ENCODE data around the gene ITGB7.

Gene ITGB7

GRCh38 chr12:53207042-53207441 lies at the start of gene ITGB7:
Gene ITGB7, minus strand, starts transcription at chr12:53207251. Its CDS starts 6,808 bp downstream, at chr12:53200443.
- no peak for DNase-seq (ENCODE audit: low read depth in 2 of 2)

- no peak for DNase-seq (ENCODE audit: low read depth in 2 of 2)
Measured at GRCh38 chr12:53255996-53256395, 48.9 kb upstream of the ITGB7 start.

GRCh38 chr12:53254816-53255545 lies 47.9 kb upstream of the ITGB7 start:
- no peak for DNase-seq (ENCODE audit: low read depth in 2 of 2)

- DNase-seq (ENCODE audit: low read depth in 2 of 2): no peak
Measured at GRCh38 chr12:53253298-53253697, 46.2 kb upstream of the ITGB7 start.

GRCh38 chr12:53252349-53252916 lies 45.4 kb upstream of the ITGB7 start:
- no peak for DNase-seq (ENCODE audit: low read depth in 2 of 2)

- peak in 1 of 2 experiments; percentile 43 for DNase-seq (ENCODE audit: low read depth in 2 of 2)
Measured at GRCh38 chr12:53251477-53252348, 44.7 kb upstream of the ITGB7 start.

- no peak for DNase-seq (ENCODE audit: low read depth in 2 of 2)
Measured at GRCh38 chr12:53245286-53245685, 38.2 kb upstream of the ITGB7 start.

GRCh38 chr12:53244337-53244736 lies 37.3 kb upstream of the ITGB7 start:
- no peak for DNase-seq (ENCODE audit: low read depth in 2 of 2)

GRCh38 chr12:53241623-53242412 lies 34.8 kb upstream of the ITGB7 start:
- DNase-seq (ENCODE audit: low read depth in 2 of 2): no peak

- DNase-seq (ENCODE audit: low read depth in 2 of 2): no peak
Measured at GRCh38 chr12:53239643-53240258, 32.7 kb upstream of the ITGB7 start.

- no peak for DNase-seq (ENCODE audit: low read depth in 2 of 2)
Measured at GRCh38 chr12:53236443-53237111, 29.5 kb upstream of the ITGB7 start.

GRCh38 chr12:53235742-53236442 lies 28.8 kb upstream of the ITGB7 start:
- no peak for DNase-seq (ENCODE audit: low read depth in 2 of 2)

GRCh38 chr12:53235164-53235563 lies 28.1 kb upstream of the ITGB7 start:
- DNase-seq (ENCODE audit: low read depth in 2 of 2): no peak

- DNase-seq (ENCODE audit: low read depth in 2 of 2): no peak
Measured at GRCh38 chr12:53234271-53234914, 27.3 kb upstream of the ITGB7 start.

- DNase-seq (ENCODE audit: low read depth in 2 of 2): no peak
Measured at GRCh38 chr12:53233671-53234121, 26.6 kb upstream of the ITGB7 start.

GRCh38 chr12:53232646-53233461 lies 25.8 kb upstream of the ITGB7 start:
- DNase-seq (ENCODE audit: low read depth in 2 of 2): no peak

- DNase-seq (ENCODE audit: low read depth in 2 of 2): no peak
Measured at GRCh38 chr12:53231921-53232645, 25.0 kb upstream of the ITGB7 start, which contains the start of gene RARG. Gene RARG, minus strand, starts transcription at chr12:53232209. Its CDS starts 4,664 bp downstream, at chr12:53227545.

GRCh38 chr12:53231671-53231920 lies 24.5 kb upstream of the ITGB7 start:
- DNase-seq (ENCODE audit: low read depth in 2 of 2): no peak

All from fibroblast of skin of left quadriceps (primary cell).